H9 (cell line): ENCODE results near the gene CSF1. TPM values are rescaled to one million over a fixed set of nuclear protein-coding genes. Genes with fewer than 3 reads are reported as not detected.
A peak's percentile ranks its signal among the peaks of the same experiment; 100 is the strongest.

Experiments
- DNase-seq: peaks from one replicate; pipeline ENCODE4 v3.0.0-alpha.2; 2017
- H2AFZ ChIP-seq: one replicate; pipeline ENCODE4 v1.6.1; 2013; ENCODE audit warnings: mild to moderate bottlenecking, low read length, control low read depth, moderate library complexity
- H2AK5ac ChIP-seq: 2 replicates; pipeline ENCODE4 v1.6.1; 2013; ENCODE audit warnings: low read length, control low read depth, mixed read lengths; ENCODE audit not compliant: insufficient read length
- H2BK120ac ChIP-seq: one replicate; pipeline ENCODE4 v1.6.1; 2013; ENCODE audit warnings: low read depth, mild to moderate bottlenecking, low read length, control low read depth, inconsistent platforms; ENCODE audit not compliant: poor library complexity, severe bottlenecking
- H2BK12ac ChIP-seq: 2 replicates; pipeline ENCODE4 v1.6.1; 2013; ENCODE audit warnings: low read length, control low read depth, mixed read lengths, low read depth; ENCODE audit not compliant: insufficient read length
- H2BK15ac ChIP-seq: 2 replicates; pipeline ENCODE4 v1.6.1; 2013; ENCODE audit warnings: low read depth, low read length, control low read depth
- H2BK20ac ChIP-seq: one replicate; pipeline ENCODE4 v1.6.1; 2013; ENCODE audit warnings: low read depth, mild to moderate bottlenecking, low read length, control low read depth, inconsistent platforms; ENCODE audit not compliant: poor library complexity, severe bottlenecking
- H2BK5ac ChIP-seq: 2 replicates; pipeline ENCODE4 v1.6.1; 2013; ENCODE audit warnings: low read length, control low read depth, mixed read lengths; ENCODE audit not compliant: insufficient read length
- H3K14ac ChIP-seq: 2 replicates; pipeline ENCODE4 v1.6.1; 2013; ENCODE audit warnings: low read length, control low read depth; ENCODE audit not compliant: insufficient read depth
- H3K18ac ChIP-seq: 2 replicates; pipeline ENCODE4 v1.6.1; 2013; ENCODE audit warnings: low read depth, mild to moderate bottlenecking, mixed read lengths, low read length, control low read depth; ENCODE audit not compliant: insufficient read length
- H3K23ac ChIP-seq: 2 replicates; pipeline ENCODE4 v1.6.1; 2013; ENCODE audit warnings: low read length, control low read depth, mixed read lengths, low read depth; ENCODE audit not compliant: insufficient read length
- H3K23me2 ChIP-seq: 2 replicates; pipeline ENCODE4 v1.6.1; 2013; ENCODE audit warnings: low read depth, mild to moderate bottlenecking, mixed read lengths, low read length, control low read depth; ENCODE audit not compliant: insufficient read length, poor library complexity, severe bottlenecking
- H3K27ac ChIP-seq: 2 replicates; pipeline ENCODE4 v1.5.1; 2013; ENCODE audit warnings: low read length, control low read depth, mixed read lengths, low read depth; ENCODE audit not compliant: insufficient read length
- H3K27me3 ChIP-seq: 2 replicates; pipeline ENCODE4 v1.6.1; 2013; ENCODE audit warnings: low read length, control low read depth, inconsistent platforms; ENCODE audit not compliant: insufficient read depth
- H3K4ac ChIP-seq: 2 replicates; pipeline ENCODE4 v1.6.1; 2013; ENCODE audit warnings: low read depth, mild to moderate bottlenecking, control low read depth, inconsistent platforms, low read length, moderate library complexity
- H3K4me1 ChIP-seq: 2 replicates; pipeline ENCODE4 v1.6.1; 2013; ENCODE audit warnings: low read length, control low read depth, inconsistent platforms; ENCODE audit not compliant: insufficient read depth
- H3K4me2 ChIP-seq: 2 replicates; pipeline ENCODE4 v1.6.1; 2013; ENCODE audit warnings: low read length, control low read depth, mixed read lengths; ENCODE audit not compliant: insufficient read length, insufficient read depth
- H3K56ac ChIP-seq: 2 replicates; pipeline ENCODE4 v1.6.1; 2013; ENCODE audit warnings: low read depth, mild to moderate bottlenecking, mixed read lengths, low read length, control low read depth; ENCODE audit not compliant: insufficient read length
- H3K79me1 ChIP-seq: 2 replicates; pipeline ENCODE4 v1.6.1; 2013; ENCODE audit warnings: low read depth, mild to moderate bottlenecking, moderate library complexity, low read length, control low read depth, inconsistent platforms; ENCODE audit not compliant: insufficient read depth, poor library complexity, severe bottlenecking
- H3K79me2 ChIP-seq: 2 replicates; pipeline ENCODE4 v1.6.1; 2013; ENCODE audit warnings: low read length, control low read depth, inconsistent platforms; ENCODE audit not compliant: insufficient read depth
- H3K9ac ChIP-seq: 2 replicates; pipeline ENCODE4 v1.6.1; 2013; ENCODE audit warnings: low read length, control low read depth, mixed read lengths; ENCODE audit not compliant: insufficient read length; ENCODE audit errors: extremely low read depth
- H3K9me3 ChIP-seq: one replicate; pipeline ENCODE4 v1.6.1; 2013; ENCODE audit warnings: low read depth, low read length, inconsistent platforms; ENCODE audit not compliant: control insufficient read depth
- H3T11ph ChIP-seq: one replicate; pipeline ENCODE4 v1.6.1; 2013; ENCODE audit warnings: mild to moderate bottlenecking, low read length, control low read depth, inconsistent platforms
- H4K20me1 ChIP-seq: one replicate; pipeline ENCODE4 v1.6.1; 2013; ENCODE audit not compliant: control insufficient read depth, insufficient read length, insufficient read depth
- H4K5ac ChIP-seq: 2 replicates; pipeline ENCODE4 v1.6.1; 2013; ENCODE audit warnings: low read depth, mild to moderate bottlenecking, mixed read lengths, low read length, control low read depth; ENCODE audit not compliant: insufficient read length
- H4K8ac ChIP-seq: replicated peaks from 2 replicates; pipeline ENCODE4 v1.6.1; 2013; ENCODE audit warnings: low read length, control low read depth, mixed read lengths, low read depth; ENCODE audit not compliant: insufficient read length
- H4K91ac ChIP-seq: 2 replicates; pipeline ENCODE4 v1.6.1; 2013; ENCODE audit warnings: low read depth, mild to moderate bottlenecking, moderate library complexity, mixed read lengths, low read length, control low read depth; ENCODE audit not compliant: insufficient read length
- H3K27ac Mint-ChIP-seq, 3 experiments: 2 replicates in 2 of 3; 3 replicates in 1 of 3; pipeline ENCODE4 v1.8.0; 2020 to 2021; ENCODE audit warnings: mixed read lengths in 3 of 3, mild to moderate bottlenecking in 1 of 3, moderate library complexity in 1 of 3
- H3K27me3 Mint-ChIP-seq: 2 replicates; pipeline ENCODE4 v1.8.0; 2021; ENCODE audit warnings: low read depth, mild to moderate bottlenecking, moderate library complexity, mixed read lengths
- H3K36me3 Mint-ChIP-seq, 3 experiments: 2 replicates in 2 of 3; 3 replicates in 1 of 3; pipeline ENCODE4 v1.8.0; 2020 to 2021; ENCODE audit warnings: low read depth in 3 of 3, mixed read lengths in 3 of 3; ENCODE audit not compliant: insufficient read depth in 1 of 3
- H3K4me1 Mint-ChIP-seq, 2 experiments: 2 replicates each; pipeline ENCODE4 v1.8.0; 2020; ENCODE audit warnings: mixed read lengths in 2 of 2
- H3K4me3 Mint-ChIP-seq, 2 experiments: 2 replicates in 1 of 2; 3 replicates in 1 of 2; pipeline ENCODE4 v1.8.0; 2020 to 2021; ENCODE audit warnings: mild to moderate bottlenecking in 2 of 2, mixed read lengths in 2 of 2, moderate library complexity in 1 of 2
- H3K9me3 Mint-ChIP-seq, 2 experiments: 2 replicates in 1 of 2; 3 replicates in 1 of 2; pipeline ENCODE4 v1.8.0; 2020; ENCODE audit warnings: mild to moderate bottlenecking in 2 of 2, mixed read lengths in 2 of 2, moderate library complexity in 1 of 2
- CTCF ChIP-seq: fragments of 200-600 bp; sonication (generic); conservative IDR thresholded peaks from 3 replicates; pipeline ENCODE4 v1.8.0; 2021; ENCODE audit warnings: antibody characterized with exemption, mild to moderate bottlenecking
- WGBS: extraction: QIAGEN DNeasy Blood & Tissue Kit; methylation state at CpG from one replicate; pipeline ENCODE4 v1.1.7; 2013; ENCODE audit warnings: missing lambda C conversion rate, low lambda C conversion rate, mixed read lengths; ENCODE audit not compliant: insufficient read length; ENCODE audit errors: extremely low coverage; 5-methylcytosine and 5-hydroxymethylcytosine counted together
- total RNA-seq: library from RNA; stranded (reverse); gene quantifications from 2 replicates; pipeline ENCODE4 v1.2.1, GENCODE V29; 2021

Gene CSF1
- total RNA-seq, 1 experiment from 2014 or later: 2.3 TPM

DNA sequence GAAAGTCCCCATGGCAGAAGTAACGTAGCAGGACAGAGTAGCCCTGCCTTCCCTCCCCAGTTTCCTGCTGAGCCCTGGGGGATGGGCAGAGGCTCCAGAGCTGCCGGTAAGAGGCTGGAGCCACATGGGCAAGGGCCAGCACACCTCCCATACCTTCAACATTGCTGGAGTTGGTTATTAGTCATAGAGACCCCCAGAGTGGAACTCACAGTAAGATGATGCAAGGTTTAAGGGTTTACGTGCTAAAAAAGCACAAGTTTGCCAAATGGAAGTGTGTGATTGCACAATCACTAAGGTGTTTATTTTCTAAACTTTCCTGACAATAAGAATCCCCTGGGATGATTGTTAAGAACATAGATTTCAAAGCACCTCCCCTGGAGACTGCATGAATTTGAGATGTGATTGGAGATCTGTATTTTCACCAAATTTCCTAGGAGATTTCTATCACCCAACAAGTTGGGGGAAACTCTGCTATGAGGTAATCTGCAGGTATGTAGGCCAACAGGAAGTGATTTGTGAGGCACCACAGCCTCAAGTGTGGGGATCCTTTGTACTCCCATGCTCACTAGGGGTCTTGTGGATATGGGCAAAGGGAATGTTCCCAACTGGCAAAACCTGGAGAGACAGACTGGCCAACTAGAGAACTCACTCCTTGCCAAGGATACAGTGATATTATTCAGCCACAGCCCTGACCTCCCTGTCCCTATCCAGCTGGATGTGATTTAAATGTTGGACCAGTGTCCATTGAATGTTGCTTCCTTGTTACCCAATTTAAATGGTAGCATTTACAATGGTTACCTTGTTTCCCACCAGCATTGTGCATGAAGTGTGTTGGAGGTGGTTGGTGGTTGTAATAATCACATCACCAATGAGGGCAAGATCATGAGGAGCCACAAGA, 37.1 kb upstream of the CSF1 start:
- H3K4me1 Mint-ChIP-seq: peaks cover 55% of the 10 kb centered on the region in 2 experiments

More for the DNA sequence above, 37.1 kb upstream of the CSF1 start:
- Histone ChIP-seq H3K18ac (no peak overlapping the region), H3K23ac (no peak overlapping the region), H4K91ac (no peak overlapping the region), H2BK15ac (no peak overlapping the region), H3K79me2 (no peaks in the 10 kb centered on the region), H3K79me1 (no peaks in the 10 kb centered on the region), H3K4me1 (peaks cover 12% of the 10 kb centered on the region; the same call in 1 of the 2 replicates), H4K20me1 (no peaks in the 10 kb centered on the region), H3K9ac (no peak overlapping the region), H2BK20ac (peak overlapping the region; percentile 29), H4K8ac (no peak overlapping the region), H2BK12ac (no peak overlapping the region), H2BK120ac (no peak overlapping the region), H3T11ph (no peak overlapping the region), H3K56ac (no peak overlapping the region), H3K27me3 (no peaks in the 10 kb centered on the region), H2AFZ (no peak overlapping the region), H3K4ac (no peak overlapping the region; the same call in 1 of the 2 replicates), H3K4me2 (no peak overlapping the region), H3K27ac (no peak overlapping the region), H4K5ac (no peak overlapping the region), H3K9me3 (no peaks in the 10 kb centered on the region), H3K14ac (no peak overlapping the region), H3K23me2 (no peaks in the 10 kb centered on the region), H2AK5ac (no peak overlapping the region), H2BK5ac (no peak overlapping the region)
- no CpG with 5 or more reads among the region's 3 CpGs for WGBS
- Mint-ChIP-seq H3K9me3 (no peaks in the 10 kb centered on the region), H3K36me3 (no peaks in the 10 kb centered on the region; a peak in 1 of 7 replicates), H3K27ac (peak overlapping the region in 2 of 3 experiments; percentile 41 to 62; a peak in 2 of 7 replicates), H3K27me3 (no peaks in the 10 kb centered on the region), H3K4me3 (no peak overlapping the region)
- DNase-seq: no peak
- no peak for TF ChIP-seq CTCF
